GM19193 (cell line): ENCODE results near the gene CCDC47.

Experiments used
- POLR2A ChIP-seq: IDR thresholded peaks from 4 replicates; pipeline ENCODE4 v1.6.1; 2011; ENCODE audit not compliant: insufficient read depth, insufficient read length; ENCODE audit errors: extremely low read depth

The CCDC47 gene

GRCh38 chr17:63714550-63715277 lies 58.7 kb downstream of the CCDC47 start:
- TF ChIP-seq POLR2A = no peak

- no peak for TF ChIP-seq POLR2A
Observed at GRCh38 chr17:63709110-63709509, 64.3 kb downstream of the CCDC47 start.

- TF ChIP-seq POLR2A = peak; percentile 29
Observed at GRCh38 chr17:63707151-63707550, 66.2 kb downstream of the CCDC47 start.

- no peak for TF ChIP-seq POLR2A
Observed at GRCh38 chr17:63706336-63707082, 66.9 kb downstream of the CCDC47 start.

- no peak for TF ChIP-seq POLR2A
Observed at GRCh38 chr17:63705657-63706056, 67.7 kb downstream of the CCDC47 start.

- no peak for TF ChIP-seq POLR2A
Observed at GRCh38 chr17:63704836-63705235, 68.6 kb downstream of the CCDC47 start.

GRCh38 chr17:63704259-63704576 lies 69.2 kb downstream of the CCDC47 start:
- peak; percentile 4 for TF ChIP-seq POLR2A

GRCh38 chr17:63703556-63704258 lies 69.7 kb downstream of the CCDC47 start:
- TF ChIP-seq POLR2A = no peak

GRCh38 chr17:63703029-63703428 lies 70.4 kb downstream of the CCDC47 start:
- TF ChIP-seq POLR2A = no peak

- TF ChIP-seq POLR2A = no peak
Observed at GRCh38 chr17:63702721-63703015, 70.7 kb downstream of the CCDC47 start.

- no peak for TF ChIP-seq POLR2A
Observed at GRCh38 chr17:63701868-63702720, 71.3 kb downstream of the CCDC47 start.

GRCh38 chr17:63701456-63701820 lies 72.0 kb downstream of the CCDC47 start:
- TF ChIP-seq POLR2A = no peak

GRCh38 chr17:63700528-63701455 lies 72.6 kb downstream of the CCDC47 start:
- peak; percentile 44 for TF ChIP-seq POLR2A
